Measurements from ENCODE around the gene ERCC1.

DNA sequence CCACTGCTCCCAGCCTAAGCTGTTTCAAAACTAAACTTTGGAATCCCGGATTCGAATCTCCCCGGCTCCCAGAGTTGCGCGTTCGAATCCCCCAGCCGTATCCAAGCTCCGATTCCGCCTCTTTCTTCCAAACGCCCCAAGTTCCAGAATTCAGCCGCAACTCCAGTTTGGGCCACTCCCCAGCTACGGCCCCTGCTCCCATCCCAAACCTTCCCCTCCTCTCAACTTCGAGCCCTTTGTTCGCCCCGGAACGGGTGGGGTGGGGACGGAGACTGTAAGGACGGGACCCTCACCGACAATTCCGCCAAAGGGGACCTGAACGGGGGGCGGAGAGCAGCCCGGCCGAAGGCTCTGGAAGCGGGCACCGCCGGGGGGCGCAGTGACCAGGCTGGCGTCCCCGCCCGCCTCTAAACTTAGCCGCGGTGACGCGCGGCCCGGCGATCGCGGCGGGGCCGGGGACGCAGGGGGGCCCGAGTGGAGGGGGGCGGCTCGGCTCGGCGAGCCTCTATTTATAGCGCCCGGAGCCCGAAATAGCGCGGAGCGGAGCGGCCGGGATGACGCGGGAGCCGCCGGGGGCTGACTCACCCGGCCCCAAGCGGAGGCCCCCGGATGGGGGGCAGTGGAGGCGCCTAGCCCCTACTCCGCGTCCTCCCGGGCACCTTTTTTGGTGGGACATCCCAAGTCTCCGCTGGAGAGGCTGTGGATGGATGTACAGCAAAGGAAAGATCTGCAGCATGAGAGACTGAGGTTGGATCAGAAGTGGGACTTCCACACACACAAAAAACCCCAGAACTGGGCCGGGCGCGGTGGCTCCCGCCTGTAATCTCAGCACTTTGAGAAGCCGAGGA, 4.9 kb upstream of the ERCC1 start:
- no peak for TF ChIP-seq CTCF (IDR thresholded peaks at IDR 0.05)
- TF ChIP-seq POLR2A (IDR thresholded peaks at IDR 0.05): no peak

Data from lower leg skin (tissue), 3 donors.